Measurements from ENCODE around the gene ITGA6.

Gene ITGA6

DNA sequence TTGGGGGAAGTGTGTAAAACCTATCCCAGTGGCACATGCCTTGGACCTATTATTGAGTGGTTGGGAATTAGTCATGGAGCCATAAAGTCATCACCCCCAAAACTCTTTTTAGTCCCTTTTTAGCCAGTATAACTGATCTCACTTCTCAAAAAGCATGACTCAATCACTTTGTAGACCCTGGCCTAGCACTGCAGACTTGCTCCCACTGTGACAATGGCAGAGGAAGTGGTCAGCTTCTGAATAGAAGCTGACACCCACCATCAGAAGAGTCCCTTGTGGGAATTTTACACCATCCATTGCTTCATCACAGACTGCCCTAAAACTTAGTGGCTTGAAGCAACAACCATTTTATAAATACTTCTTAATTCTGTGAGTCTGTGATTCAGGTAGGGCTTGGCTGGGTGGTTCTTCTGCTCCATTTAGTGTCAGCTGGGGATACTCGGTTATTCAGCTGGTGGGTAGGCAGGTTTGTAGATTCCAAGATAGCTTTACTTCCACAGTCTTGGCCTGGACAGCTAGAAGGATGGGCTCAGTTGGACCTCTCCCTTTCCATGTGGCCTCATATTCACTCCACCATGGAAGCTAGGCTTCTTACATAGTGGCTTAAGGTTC lies 10.8 kb upstream of the ITGA6 start:
- DNase-seq (ENCODE audit: low read depth): no peak

DNA sequence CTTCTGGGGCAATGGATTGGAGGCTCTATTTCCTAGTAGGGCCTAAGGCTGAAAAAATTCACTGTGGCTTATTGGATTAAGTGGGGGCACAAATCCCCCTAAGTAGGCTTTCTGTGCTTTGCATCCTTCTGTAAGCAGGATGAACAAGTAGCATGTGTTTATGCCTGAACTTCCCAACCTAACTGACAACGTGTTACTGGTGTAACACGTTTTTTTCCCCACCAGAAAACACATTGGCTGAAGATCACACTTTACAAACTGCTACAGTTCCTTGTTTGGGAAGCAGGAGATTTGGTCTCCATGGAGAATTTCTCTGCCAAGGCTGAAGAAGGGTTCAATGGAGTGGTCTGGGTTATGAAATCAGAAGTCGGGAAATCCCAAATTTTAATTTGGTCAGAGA lies 7.2 kb upstream of the ITGA6 start:
- DNase-seq (ENCODE audit: low read depth): no peak

DNA sequence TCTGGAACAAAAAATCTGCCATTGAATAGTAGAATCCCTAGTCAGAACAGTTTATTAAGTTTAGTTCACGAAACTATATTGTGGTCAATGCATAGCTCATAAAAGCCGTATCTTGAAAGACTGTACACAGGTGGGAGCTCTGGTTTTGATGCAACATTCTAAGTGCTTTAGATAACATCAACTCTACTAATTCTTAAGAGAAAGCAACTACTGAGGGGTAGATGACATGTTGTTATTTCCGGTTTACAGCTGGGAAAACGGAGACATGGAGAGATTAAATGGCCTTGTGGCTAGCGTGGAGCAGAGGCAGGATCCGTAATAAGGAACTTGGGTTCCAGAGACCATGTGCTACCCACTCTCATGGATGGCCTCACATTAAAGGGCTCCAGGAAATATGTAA lies 4.2 kb upstream of the ITGA6 start:
- no peak for DNase-seq (ENCODE audit: low read depth)

DNA sequence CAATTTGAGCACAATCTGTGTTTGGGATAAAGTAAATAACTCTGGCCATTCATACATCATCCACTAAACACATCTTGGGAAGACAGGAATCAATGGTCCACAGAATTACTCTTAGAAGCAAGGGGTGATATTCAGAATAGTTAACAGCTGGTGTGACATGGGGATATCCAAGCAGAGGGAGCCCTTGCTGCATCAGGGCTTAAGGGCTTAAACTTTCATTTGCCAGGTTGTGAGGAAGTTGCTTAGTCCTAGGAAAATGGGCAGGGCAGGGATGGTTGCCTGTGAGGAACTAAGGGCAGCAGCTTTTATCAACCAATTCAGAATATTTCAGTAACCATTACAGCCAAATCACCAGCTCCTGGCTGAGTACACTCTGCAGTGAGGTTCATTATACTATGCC lies 2.0 kb upstream of the ITGA6 start:
- no peak for DNase-seq (ENCODE audit: low read depth)

DNA sequence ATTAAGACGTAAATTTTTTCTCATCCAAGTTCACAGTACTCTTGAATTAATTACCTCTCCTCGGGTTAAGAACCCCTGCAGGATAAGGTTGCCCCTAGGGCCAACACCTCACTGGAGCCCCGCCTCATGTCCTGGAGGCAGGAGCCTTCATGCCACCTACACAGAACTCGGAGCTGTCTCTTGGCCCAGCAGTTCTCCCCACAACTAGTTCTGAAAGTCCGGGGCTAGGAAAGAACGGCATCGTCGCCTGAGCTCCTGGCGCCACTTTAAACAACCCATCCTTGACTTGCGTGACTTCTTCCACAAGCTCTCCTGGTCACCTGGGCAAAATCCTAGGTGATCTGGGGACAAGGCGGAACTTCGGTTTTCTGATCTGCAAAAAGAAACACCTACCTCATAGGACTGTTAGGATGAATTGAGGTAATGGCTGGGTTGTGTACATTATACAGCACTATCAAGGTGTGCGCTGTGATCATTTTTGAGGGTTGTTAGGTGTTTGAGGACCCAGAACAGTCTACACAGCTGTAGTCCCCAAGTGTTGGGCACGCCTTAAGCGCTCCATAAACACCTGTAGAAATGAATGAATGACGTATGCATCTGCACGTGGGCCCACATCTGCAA lies 641 bp upstream of the ITGA6 start:
- DNase-seq (ENCODE audit: low read depth): no peak

DNA sequence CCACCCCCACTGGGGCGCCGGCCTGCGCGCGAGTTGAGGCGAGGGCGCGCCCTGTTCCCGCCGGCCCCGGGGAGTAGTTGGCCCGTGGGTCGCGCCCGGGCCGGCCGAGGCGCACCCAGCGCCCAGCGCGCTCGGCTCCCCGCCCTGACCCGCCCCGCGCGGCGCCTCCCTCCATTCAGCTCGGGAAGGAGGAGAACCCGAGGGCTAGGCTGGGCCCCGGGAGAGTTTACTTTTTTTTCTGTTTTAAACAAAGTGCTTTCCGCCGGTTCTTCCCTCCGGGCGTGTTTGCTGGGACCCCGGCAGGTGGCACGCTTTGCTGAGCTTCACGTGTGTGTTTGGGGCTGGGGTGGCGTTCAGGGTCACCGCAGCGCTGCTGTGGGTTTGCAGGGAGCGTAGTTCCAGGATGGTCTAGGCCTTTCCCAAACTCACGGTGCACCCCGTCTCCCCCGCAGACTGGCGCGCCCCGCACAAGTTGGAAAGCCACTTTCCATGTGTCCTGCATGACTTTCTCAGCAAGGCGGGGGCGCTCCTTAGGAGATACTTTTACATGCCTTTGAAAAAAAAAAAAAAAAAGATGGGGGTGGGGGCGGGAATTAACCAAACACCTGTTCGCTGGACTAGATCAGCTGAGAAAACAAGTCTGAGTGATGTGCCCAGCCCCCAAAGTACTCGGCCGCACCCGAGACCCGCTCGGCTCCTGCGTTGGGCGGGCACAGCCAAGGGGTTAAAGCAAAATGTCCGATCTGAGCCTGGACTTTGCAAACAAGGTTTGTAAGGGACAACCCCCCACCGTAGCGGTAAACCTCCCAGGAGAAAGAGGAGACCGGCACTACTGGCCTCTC lies 825 bp downstream of the ITGA6 start:
- peak; percentile 27 for DNase-seq (ENCODE audit: low read depth)

DNA sequence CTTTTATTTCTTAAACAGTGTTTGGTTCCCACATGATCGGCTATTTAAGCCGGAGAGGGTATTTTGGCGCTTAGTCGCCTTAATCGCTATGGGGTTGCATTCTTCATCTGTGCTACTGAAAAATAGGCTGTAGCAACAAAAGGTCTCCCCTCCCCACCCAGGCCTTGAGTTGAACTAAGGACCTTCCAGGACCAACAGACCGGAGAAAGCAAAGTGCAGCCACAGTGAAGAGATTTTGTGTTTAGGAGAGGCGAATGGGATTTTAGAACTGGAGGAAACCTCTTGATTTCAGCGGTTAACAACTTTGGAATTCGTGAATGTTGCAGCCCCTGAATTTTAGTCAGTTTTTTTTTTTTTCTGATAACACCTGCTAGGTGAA lies 1.4 kb downstream of the ITGA6 start:
- no peak for DNase-seq (ENCODE audit: low read depth)

DNA sequence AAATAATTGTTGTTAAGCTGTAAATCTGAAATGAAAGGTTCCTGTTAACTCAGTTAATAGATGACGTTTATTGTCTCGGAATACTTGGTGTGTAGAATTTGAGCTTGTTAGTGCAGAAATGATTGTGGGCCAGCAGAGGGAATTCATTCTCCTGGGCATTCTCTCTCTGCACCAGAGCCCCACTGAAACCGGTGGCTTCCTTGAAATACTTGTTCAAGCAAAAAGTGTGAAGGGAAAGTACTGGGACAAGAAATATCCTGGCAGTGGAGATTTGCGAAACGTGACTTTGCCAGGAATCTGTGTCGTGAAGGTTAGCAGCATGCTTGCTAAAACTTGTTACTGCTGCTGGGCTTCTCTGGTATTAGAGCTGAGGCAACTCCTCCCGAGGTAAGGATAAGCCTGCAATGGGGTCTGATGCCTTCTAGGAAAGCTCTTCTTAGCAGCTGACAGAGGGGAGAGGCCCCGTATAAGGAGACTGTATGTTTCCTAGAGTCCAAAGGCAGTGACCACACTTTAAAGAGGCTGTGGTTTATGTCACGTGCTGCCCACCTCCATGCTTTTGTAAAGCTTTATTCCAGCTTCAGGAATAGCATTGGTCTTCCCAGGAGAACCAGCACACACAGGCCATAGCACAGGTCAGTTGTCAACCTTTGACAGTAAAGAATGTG lies 2.0 kb downstream of the ITGA6 start:
- DNase-seq (ENCODE audit: low read depth): no peak

DNA sequence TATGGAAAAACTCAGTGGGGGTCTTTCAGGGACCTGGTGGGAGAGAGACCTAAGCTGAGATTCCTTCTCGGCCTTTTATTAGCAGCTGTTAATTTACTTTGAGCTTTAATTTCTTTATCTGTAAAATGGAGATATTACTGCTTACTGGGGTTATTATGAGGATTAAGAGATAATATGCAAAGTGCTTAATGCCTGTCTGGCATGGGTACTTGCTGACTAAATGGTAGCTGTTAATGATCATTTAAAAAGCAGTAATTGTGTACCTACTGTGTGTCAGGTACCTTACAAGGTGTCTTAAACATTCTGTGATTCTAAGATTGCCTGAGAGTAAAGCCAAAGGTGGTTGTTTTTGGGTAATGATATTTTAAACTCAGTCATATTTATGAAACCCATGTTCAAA lies 2.6 kb downstream of the ITGA6 start:
- no peak for DNase-seq (ENCODE audit: low read depth)

DNA sequence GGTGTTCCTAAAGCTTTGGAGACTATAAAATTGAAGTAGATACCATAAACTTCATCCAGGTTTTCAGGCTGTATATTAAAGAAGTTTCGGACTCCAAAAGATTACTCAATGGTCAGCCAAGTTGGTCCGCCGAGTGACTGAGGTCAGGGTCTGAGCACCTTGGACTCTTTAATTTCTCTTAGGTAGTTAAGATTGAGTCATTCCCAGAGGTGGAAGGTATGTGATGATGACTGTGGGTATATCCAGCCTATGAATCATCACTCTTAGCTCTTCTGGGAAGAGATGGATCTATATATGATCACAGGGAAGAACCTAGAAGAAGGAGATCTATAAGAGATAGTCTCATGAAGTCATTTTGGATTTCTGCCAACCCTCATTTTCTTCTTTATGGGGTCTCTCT lies 3.3 kb downstream of the ITGA6 start:
- DNase-seq (ENCODE audit: low read depth): no peak

DNA sequence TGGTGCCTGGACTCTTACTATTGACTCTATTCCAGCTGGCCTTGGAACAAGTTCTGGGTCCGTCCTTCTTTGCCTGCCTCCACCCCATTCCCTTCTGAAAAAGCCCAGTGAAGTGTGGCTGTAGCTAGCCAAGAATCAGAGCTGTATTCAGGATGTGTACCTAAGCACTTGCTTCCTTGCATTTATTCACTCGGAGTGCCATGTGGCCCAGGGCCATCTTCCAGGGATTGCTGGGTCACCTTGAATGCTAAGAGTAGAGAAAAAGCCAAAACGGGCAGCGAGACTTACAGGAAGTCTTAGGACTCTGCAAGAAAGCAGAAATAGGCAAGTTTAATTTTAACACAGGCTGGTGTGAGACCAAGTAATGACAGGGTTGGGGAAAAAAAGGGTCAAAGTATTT lies 4.1 kb downstream of the ITGA6 start:
- DNase-seq (ENCODE audit: low read depth): no peak

DNA sequence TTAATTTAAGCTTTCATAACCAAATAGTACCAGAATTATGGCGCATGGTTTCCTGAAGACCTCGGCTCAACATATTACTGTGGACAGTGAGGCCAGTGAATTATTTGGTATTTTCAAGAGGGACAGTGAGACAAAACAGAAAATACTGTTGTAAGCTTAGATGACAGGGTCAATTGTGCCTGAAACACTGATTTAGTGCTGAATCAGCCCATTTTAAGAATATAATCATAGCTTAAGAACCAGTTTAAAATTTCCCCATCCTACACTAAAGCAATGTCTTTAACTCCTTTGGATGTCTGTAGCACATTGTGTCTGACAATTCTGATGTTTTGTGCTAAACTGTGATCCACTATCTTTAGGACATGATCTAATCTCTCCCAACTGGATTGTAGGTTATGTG lies 4.6 kb downstream of the ITGA6 start:
- DNase-seq (ENCODE audit: low read depth): no peak

DNA sequence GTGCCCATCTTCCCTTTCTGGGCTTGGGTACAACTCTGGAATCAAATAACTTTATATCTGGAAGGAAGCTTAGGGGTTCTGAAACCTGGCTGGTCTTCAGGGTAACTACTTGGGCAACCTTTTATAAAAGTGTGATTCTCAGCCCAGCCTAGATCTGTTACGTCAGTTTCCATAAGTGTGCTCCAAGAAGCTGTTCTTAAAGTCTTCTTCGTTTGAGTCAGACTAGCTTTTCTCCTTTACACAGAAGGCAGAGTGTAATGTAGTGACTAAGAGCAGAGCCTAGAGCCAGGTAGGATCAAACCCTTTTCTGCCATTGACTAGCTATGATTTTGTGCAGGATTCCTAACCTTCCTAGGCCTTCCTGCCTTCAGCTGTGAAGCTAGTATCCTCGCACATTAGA lies 5.8 kb downstream of the ITGA6 start:
- no peak for DNase-seq (ENCODE audit: low read depth)

DNA sequence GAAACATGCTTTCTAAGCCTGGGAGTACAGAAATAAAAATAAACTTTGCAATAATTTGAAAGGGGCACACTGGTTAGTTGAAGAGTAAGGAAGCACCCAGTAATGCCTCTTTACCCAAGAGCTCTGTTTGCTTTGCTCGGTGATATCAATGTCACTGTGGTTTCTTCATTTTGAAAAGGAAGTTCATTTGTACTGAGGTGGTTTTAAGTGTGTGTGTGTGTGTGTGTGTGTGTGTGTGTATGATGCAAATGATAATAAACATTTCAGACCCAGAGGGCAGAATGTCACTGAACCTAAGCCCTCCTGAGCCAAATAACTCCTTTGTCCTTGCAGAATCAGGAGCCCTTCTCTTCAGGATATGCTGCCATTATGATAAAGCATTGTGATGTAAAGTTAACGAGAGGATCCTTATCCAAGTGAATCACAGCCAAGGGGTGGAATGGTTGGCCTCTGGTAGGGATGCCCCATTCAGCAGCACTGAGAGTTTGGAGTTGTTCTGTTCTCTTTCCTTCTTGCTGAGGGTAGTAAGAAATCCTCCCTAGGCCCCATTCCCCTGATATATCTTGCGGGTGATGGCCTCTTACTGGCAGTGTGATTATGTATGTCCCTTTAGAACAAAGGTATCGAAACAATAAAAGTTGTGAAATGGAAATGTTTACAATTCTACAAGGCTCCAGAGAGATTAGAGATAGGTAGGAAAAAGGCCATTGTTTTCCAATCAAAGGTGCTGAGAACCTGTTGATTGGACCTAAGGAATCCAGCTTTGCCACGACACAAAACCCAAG lies 7.6 kb downstream of the ITGA6 start:
- DNase-seq (ENCODE audit: low read depth): peak; percentile 28

DNA sequence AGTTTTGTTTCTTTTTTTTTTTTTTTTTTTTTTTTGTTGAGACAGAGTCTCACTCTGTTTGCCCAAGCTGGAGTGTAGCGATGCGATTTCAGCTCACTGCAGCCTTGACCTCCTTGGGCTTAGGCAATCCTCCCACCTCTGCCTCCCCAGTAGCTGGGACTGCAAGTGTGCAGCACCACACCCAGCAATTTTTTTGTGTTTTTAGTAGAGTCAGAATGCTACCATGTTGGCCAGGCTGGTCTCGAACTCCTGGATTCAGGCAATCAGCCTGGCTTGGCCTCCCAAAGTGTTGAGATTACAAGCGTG lies 8.2 kb downstream of the ITGA6 start:
- no peak for DNase-seq (ENCODE audit: low read depth)

DNA sequence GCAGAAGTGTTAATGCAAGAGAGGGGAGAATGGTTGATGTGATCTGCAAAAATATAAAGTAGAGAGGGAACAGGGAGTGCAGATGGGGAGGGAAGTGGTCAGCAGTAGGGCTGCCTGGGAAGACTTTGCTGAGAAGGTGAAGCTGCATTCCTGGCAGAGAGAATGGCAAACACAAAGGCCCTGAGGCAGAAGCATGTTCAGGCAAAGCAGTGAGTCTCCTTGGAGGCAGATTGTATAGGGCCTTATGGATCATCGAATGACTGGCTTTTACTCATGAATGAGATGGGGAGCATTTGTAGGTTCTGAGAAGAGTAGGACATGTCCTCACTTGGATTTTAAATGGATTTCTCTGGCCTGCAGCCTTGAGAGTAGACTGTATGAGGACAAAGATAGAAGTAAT lies 9.5 kb downstream of the ITGA6 start:
- DNase-seq (ENCODE audit: low read depth): no peak

DNA sequence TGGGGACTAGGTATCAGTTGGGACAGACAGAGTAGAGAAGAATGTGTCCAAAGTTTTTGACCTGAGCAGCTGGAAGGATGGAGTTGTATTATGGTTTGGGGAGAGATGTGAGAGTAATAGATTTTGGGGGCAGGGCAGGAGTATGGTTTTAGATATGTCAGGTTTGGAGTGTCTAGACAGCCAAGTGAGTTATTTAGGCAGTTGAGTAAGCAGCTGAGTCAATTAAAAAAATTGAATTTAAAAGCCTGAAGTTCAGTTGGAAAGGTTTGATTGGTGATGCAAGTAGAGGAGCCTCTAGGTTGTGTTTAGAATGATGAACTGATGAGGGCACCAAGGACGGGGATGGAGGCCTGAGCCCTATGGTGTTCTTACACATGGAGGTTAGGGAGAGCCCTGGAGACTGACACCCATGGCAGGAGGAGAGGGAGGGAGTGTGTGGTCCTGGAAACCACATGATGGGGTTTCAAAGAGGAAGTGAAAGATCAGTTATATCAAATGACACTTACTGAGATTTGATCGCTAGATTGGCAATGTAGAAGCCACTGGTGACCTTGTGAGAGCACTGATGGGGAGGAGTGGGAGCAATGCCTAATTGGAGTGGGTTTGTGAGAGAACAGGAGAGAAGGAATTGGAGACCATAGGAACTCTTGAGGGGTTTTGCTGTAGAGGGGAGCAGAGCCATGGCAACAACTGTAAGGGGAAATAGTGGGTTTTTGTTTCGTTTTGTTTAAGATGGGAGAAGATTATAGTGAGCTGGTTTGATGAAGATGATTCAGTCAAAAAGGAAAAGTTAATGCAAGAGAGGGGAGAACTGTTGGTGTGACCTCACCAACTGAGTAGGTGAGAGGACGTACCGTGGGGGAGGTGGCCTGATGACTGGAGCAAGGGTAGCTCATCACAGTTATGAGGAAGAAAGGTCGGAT lies 10.3 kb downstream of the ITGA6 start:
- DNase-seq (ENCODE audit: low read depth): no peak

DNA sequence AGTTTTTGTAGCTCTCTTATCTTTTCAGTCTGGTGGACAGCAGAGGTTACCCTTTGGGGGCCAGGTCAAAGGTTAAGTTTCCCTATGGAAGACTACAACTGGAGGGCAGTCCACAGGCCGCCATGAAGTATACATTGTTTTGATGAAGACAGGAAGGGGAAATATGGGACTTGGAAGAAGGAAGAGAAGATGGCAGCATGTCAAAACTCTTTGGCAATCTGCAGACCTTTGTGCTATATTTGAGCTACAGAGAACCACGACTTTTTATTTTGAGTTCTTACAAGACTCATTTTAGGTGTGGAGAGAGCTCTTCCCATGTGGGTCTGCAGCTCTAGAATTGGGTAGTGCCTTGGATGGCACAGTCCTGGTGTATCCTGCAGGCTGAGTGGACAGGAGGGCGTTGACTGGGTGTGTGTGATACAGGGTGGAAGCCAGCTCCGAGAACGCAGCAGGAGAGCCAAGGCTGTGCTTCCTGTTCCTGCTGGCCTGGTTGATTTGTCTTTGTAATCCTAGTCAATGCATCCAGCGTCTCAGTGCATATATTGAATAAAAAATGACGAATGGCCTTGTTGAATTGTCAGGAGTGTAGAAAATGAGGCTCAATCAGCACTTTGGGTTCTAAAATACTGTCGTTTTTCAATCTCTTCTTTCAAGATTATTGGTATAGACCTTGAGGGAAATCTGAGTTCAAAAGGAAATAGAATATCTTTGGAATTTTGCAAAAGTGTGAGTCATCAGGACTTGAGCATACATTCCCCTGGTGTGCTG lies 11.5 kb downstream of the ITGA6 start:
- no peak for DNase-seq (ENCODE audit: low read depth)

DNA sequence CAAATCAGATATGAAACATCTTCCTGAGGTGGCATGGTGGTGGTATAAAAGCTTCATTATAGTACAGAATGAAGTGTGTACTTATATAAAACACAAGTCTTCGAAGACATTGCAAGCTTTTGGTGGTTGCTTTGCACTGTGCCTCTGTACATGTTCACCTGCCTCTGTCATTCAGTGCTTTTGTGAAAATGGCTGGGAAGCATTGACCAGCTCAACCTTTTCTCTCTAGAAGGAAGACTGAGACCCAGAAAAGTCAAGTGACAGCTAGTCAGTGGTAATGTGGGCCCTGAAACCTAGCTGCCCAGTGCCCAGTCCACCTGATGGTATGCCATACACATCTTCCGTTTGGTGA lies 12.1 kb downstream of the ITGA6 start:
- no peak for DNase-seq (ENCODE audit: low read depth)

DNA sequence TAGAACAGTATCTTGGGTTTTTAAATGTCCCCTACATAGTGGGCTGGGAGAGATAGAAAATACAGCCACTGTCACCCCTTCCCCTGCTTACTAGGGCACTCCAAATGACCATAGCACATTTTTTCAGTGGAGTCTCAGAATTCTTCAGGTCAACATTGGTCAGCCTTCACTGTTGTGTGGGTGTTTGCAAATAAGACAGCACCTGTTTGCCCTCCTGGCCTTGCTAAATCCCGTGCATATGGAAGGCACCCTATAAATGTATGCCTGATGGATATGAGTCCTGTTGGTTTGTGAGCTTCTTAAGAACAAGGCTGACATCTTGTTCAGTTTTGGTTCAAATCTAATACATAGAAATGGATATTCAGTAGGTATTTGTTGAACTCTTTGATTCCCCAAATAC lies 12.5 kb downstream of the ITGA6 start:
- DNase-seq (ENCODE audit: low read depth): no peak

DNA sequence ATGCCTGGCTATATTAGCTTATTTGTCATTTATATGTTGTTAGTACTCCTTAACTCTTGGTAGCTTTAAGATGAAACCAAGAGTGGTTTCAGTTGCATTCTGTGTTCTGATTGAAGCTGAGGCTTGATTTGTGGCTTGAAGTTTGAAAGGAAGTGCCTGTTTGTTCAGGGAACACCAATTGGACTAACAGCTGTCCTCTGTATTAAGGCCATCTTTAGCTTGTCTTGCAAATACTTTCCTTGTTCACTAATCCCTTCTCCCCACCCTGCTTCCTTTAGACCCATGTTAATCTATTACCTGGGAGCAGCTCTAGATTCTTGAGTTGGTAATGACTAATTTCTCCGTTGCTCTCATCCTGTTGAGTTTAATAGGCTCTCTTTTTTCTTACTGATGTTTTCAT lies 13.4 kb downstream of the ITGA6 start:
- no peak for DNase-seq (ENCODE audit: low read depth)

All from stimulated activated CD8-positive, alpha-beta memory T cell treated with anti-CD3 and anti-CD28 coated beads, Interleukin-12 subunit alpha, Interleukin-12 subunit beta, amount 100 ng/mL, for 1 hour (primary cell).